ENCODE data around the gene C2CD4A. TPM values are rescaled to one million over a fixed set of nuclear protein-coding genes. Genes with fewer than 3 reads are reported as not detected.

C2CD4A gene
- polyA plus RNA-seq, 4 donors = 1.0 to 2.3 TPM; not detected in 2

DNA sequence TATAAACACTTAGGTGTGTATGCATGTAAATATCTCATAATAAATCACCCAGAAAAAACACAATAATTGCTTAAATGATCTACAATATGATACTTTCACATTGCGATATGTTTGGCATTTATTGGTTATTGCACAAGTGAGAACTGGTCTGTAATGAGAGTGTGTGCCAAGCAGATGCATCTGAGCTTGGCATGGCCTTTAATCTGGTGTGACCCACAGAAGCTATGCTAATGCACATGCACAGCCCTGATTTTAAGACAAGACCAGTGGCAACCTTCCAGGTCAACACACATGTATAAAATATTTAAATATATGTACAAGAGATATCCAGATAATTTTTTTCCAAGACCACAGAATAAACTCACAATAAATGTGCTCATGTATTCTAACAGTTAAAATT, 42.7 kb downstream of the C2CD4A start:
- Histone ChIP-seq H3K4me3 (ENCODE audit: low read depth in 1 of 3, low read length in 3 of 3) (no peak overlapping the region), H3K36me3 (ENCODE audit: control insufficient read depth in 3 of 3, insufficient read depth in 2 of 3, low read depth in 1 of 3, low read length in 3 of 3) (no peaks in the 10 kb centered on the region), H3K9me3 (ENCODE audit: control insufficient read depth in 2 of 2, insufficient read depth in 1 of 2, low read depth in 1 of 2, low read length in 1 of 2) (peaks cover 0 to 6% of the 10 kb centered on the region in 2 donors), H3K27me3 (ENCODE audit: control insufficient read depth in 3 of 3, insufficient read depth in 3 of 3, low read length in 3 of 3) (no peaks in the 10 kb centered on the region), H3K27ac (ENCODE audit: low read depth in 1 of 3, low read length in 2 of 3) (peak overlapping the region in 1 of 3 donors; percentile 81), H3K4me1 (ENCODE audit: control insufficient read depth in 3 of 3, insufficient read depth in 2 of 3, low read depth in 1 of 3, low read length in 2 of 3) (peaks cover 9 to 48% (median 12%) of the 10 kb centered on the region in 3 donors)
- DNase-seq (no peak), FAIRE-seq (no peak)
- 64 to 85% (median 67%) methylated on average over 1 of the region's 1 CpG for WGBS, 3 donors

GRCh38 chr15:62109982-62110851, 43.4 kb downstream of the C2CD4A start:
- Histone ChIP-seq H3K4me1 (ENCODE audit: control insufficient read depth in 3 of 3, insufficient read depth in 2 of 3, low read depth in 1 of 3, low read length in 2 of 3) (peaks cover 9 to 48% (median 12%) of the 10 kb centered on the region in 3 donors), H3K4me3 (ENCODE audit: low read depth in 1 of 3, low read length in 3 of 3) (no peak overlapping the region), H3K36me3 (ENCODE audit: control insufficient read depth in 3 of 3, insufficient read depth in 2 of 3, low read depth in 1 of 3, low read length in 3 of 3) (no peaks in the 10 kb centered on the region), H3K27ac (ENCODE audit: low read depth in 1 of 3, low read length in 2 of 3) (peak overlapping the region in 2 of 3 donors; percentile 37 to 81), H3K27me3 (ENCODE audit: control insufficient read depth in 3 of 3, insufficient read depth in 3 of 3, low read length in 3 of 3) (no peaks in the 10 kb centered on the region), H3K9me3 (ENCODE audit: control insufficient read depth in 2 of 2, insufficient read depth in 1 of 2, low read depth in 1 of 2, low read length in 1 of 2) (peaks cover 0 to 5% of the 10 kb centered on the region in 2 donors)
- WGBS, 3 donors = 25 to 43% (median 34%) methylated on average over 6 of the region's 6 CpGs
- DNase-seq (peak; percentile 46 to 66), FAIRE-seq (no peak)

GRCh38 chr15:62112081-62112480, 45.3 kb downstream of the C2CD4A start:
- Histone ChIP-seq H3K27ac (ENCODE audit: low read depth in 1 of 3, low read length in 2 of 3) (no peak overlapping the region), H3K4me1 (ENCODE audit: control insufficient read depth in 3 of 3, insufficient read depth in 2 of 3, low read depth in 1 of 3, low read length in 2 of 3) (peaks cover 9 to 55% (median 12%) of the 10 kb centered on the region in 3 donors), H3K9me3 (ENCODE audit: control insufficient read depth in 2 of 2, insufficient read depth in 1 of 2, low read depth in 1 of 2, low read length in 1 of 2) (peaks cover 0 to 4% of the 10 kb centered on the region in 2 donors), H3K27me3 (ENCODE audit: control insufficient read depth in 3 of 3, insufficient read depth in 3 of 3, low read length in 3 of 3) (no peaks in the 10 kb centered on the region), H3K4me3 (ENCODE audit: low read depth in 1 of 3, low read length in 3 of 3) (no peak overlapping the region), H3K36me3 (ENCODE audit: control insufficient read depth in 3 of 3, insufficient read depth in 2 of 3, low read depth in 1 of 3, low read length in 3 of 3) (no peaks in the 10 kb centered on the region)
- no peak for DNase-seq
- no peak for FAIRE-seq
- WGBS, 3 donors = 60 to 76% (median 64%) methylated on average over 4 of the region's 4 CpGs

DNA sequence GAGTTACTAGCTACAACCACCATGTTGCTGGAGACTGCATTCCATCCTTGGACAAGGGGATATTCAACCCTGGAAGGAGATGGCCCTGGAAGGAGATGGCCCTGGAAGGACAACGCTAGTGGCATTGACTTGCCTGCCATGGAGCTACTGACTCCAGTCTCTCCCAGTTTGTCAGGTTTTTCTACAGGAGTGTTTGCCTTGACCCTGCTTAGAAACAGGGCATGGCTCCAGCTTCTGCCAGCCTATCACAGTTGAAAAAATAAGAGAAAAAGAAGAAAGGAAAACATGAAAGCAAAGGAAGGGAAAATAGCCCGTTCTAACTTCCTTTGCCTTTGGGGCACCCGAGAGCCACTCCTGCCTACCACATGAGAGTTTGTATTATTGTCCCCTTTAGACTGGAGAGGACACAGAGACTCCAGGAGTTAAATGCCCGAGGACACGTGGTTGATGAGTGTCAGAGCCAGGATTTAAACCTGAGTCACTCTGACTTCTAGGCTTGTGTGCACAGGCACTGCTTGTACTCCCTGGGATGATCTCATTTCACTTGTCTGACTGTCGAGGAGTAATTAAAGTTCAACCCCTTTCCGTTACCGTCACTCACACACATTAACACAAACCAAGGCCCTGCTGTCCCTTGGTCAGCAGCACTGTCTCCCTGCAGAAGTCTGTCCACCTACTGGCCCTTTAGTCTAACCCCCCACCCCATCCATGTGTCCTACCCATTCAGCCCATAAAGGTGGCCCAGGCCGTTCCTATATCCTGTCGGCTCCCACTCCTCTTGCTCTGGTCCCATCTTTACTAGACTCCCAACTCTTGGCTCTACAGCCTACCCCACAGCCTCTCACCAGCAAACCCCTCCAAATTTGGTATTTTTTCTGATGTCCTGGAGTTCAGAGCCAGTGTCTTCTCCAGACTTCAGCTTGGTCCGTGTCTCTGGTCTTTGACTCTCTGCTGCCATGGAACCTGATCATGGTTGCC, 46.1 kb downstream of the C2CD4A start:
- no peaks in the 10 kb centered on the region for H3K36me3 ChIP-seq (ENCODE audit: control insufficient read depth in 3 of 3, insufficient read depth in 2 of 3, low read depth in 1 of 3, low read length in 3 of 3)
- peaks cover 0 to 4% of the 10 kb centered on the region in 2 donors for H3K9me3 ChIP-seq (ENCODE audit: control insufficient read depth in 2 of 2, insufficient read depth in 1 of 2, low read depth in 1 of 2, low read length in 1 of 2)
- FAIRE-seq (no peak), DNase-seq (peak; percentile 71 to 82)
- 46 to 74% (median 51%) methylated on average over 11 of the region's 11 CpGs for WGBS, 3 donors
- H3K4me1 ChIP-seq (ENCODE audit: control insufficient read depth in 3 of 3, insufficient read depth in 2 of 3, low read depth in 1 of 3, low read length in 2 of 3) = peaks cover 7 to 50% (median 9%) of the 10 kb centered on the region in 3 donors
- H3K4me3 ChIP-seq (ENCODE audit: low read depth in 1 of 3, low read length in 3 of 3) = no peak overlapping the region
- no peaks in the 10 kb centered on the region for H3K27me3 ChIP-seq (ENCODE audit: control insufficient read depth in 3 of 3, insufficient read depth in 3 of 3, low read length in 3 of 3)
- H3K27ac ChIP-seq (ENCODE audit: low read depth in 1 of 3, low read length in 2 of 3) = peak overlapping the region in 1 of 3 donors; percentile 58

DNA sequence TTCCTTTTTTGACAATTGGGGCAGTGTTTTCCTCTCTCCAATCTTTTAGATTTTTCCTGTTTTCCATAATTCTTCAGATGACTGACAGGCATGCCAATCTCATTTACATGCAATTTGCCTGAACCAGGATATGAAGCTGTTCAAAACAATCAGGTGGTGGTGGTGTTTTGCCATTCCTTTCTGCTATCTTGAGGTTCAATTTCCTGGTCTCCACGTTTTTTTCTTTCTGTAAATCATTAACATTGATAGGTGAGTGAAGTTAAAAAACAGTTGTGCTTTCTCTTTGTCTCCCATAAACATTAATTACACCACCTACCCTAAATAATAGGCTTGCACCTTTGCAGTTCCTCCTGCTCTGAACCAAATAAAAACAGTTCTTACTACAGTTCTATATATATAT, 49.1 kb downstream of the C2CD4A start:
- no peaks in the 10 kb centered on the region for H3K36me3 ChIP-seq (ENCODE audit: control insufficient read depth in 3 of 3, insufficient read depth in 2 of 3, low read depth in 1 of 3, low read length in 3 of 3)
- peaks cover 7 to 40% (median 8%) of the 10 kb centered on the region in 3 donors for H3K4me1 ChIP-seq (ENCODE audit: control insufficient read depth in 3 of 3, insufficient read depth in 2 of 3, low read depth in 1 of 3, low read length in 2 of 3)
- 0 to 21% (median 5%) methylated on average over 1 of the region's 1 CpG for WGBS, 3 donors
- peak overlapping the region in 1 of 3 donors; percentile 64 for H3K27ac ChIP-seq (ENCODE audit: low read depth in 1 of 3, low read length in 2 of 3)
- H3K9me3 ChIP-seq (ENCODE audit: control insufficient read depth in 2 of 2, insufficient read depth in 1 of 2, low read depth in 1 of 2, low read length in 1 of 2) = peaks cover 0 to 4% of the 10 kb centered on the region in 2 donors
- FAIRE-seq = peak; percentile 30
- peak; percentile 79 to 87 for DNase-seq
- no peak overlapping the region for H3K4me3 ChIP-seq (ENCODE audit: low read depth in 1 of 3, low read length in 3 of 3)
- no peaks in the 10 kb centered on the region for H3K27me3 ChIP-seq (ENCODE audit: control insufficient read depth in 3 of 3, insufficient read depth in 3 of 3, low read length in 3 of 3)

GRCh38 chr15:62118520-62119226, 51.9 kb downstream of the C2CD4A start:
- no peaks in the 10 kb centered on the region for H3K27me3 ChIP-seq (ENCODE audit: control insufficient read depth in 3 of 3, insufficient read depth in 3 of 3, low read length in 3 of 3)
- WGBS, 3 donors = 61 to 70% (median 69%) methylated on average over 7 of the region's 7 CpGs
- FAIRE-seq (no peak), DNase-seq (no peak)
- H3K4me1 ChIP-seq (ENCODE audit: control insufficient read depth in 3 of 3, insufficient read depth in 2 of 3, low read depth in 1 of 3, low read length in 2 of 3) = peaks cover 2 to 25% (median 7%) of the 10 kb centered on the region in 3 donors
- H3K36me3 ChIP-seq (ENCODE audit: control insufficient read depth in 3 of 3, insufficient read depth in 2 of 3, low read depth in 1 of 3, low read length in 3 of 3) = no peaks in the 10 kb centered on the region
- peak overlapping the region in 2 of 3 donors; percentile 82 to 86 for H3K27ac ChIP-seq (ENCODE audit: low read depth in 1 of 3, low read length in 2 of 3)
- peak overlapping the region in 1 of 3 donors; percentile 24 for H3K4me3 ChIP-seq (ENCODE audit: low read depth in 1 of 3, low read length in 3 of 3)
- peaks cover 0 to 4% of the 10 kb centered on the region in 2 donors for H3K9me3 ChIP-seq (ENCODE audit: control insufficient read depth in 2 of 2, insufficient read depth in 1 of 2, low read depth in 1 of 2, low read length in 1 of 2)

DNA sequence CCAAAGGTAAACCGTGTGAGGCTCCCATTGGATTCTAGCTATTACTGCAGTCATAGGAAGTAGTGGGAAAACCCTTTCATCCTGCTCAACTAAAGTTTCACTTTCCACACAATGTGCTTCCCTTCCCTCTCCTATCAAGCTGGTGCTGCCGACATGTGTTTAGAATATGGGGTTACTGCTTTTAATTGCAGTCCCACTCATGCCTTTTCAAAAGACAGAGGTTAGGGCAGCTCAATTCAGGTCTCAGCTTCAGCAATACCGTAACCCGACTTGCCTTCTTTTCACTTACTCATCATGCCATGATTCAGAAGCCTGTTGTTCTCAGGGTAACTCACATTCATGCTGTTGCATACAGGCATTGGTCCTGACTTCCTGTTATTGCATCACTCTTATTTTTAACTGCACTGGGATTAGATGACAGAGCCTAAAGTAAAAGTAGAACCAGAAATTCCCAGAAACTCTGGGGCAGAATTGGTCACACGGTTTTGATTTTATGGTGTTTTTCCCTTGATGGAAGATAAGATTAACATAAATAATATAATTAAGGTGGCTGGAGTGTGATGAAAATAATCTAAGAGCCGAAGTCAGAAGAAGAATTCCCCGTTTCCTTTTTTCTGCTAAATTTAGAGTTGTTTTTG, 52.6 kb downstream of the C2CD4A start:
- Histone ChIP-seq H3K27me3 (ENCODE audit: control insufficient read depth in 3 of 3, insufficient read depth in 3 of 3, low read length in 3 of 3) (no peaks in the 10 kb centered on the region), H3K36me3 (ENCODE audit: control insufficient read depth in 3 of 3, insufficient read depth in 2 of 3, low read depth in 1 of 3, low read length in 3 of 3) (no peaks in the 10 kb centered on the region), H3K4me3 (ENCODE audit: low read depth in 1 of 3, low read length in 3 of 3) (peak overlapping the region in 2 of 3 donors; percentile 8 to 24), H3K27ac (ENCODE audit: low read depth in 1 of 3, low read length in 2 of 3) (peak overlapping the region; percentile 67 to 86 (median 82)), H3K4me1 (ENCODE audit: control insufficient read depth in 3 of 3, insufficient read depth in 2 of 3, low read depth in 1 of 3, low read length in 2 of 3) (peaks cover 2 to 28% (median 7%) of the 10 kb centered on the region in 3 donors), H3K9me3 (ENCODE audit: control insufficient read depth in 2 of 2, insufficient read depth in 1 of 2, low read depth in 1 of 2, low read length in 1 of 2) (peaks cover 0 to 4% of the 10 kb centered on the region in 2 donors)
- FAIRE-seq = no peak
- WGBS, 3 donors = 21 to 23% (median 22%) methylated on average over 7 of the region's 7 CpGs
- peak; percentile 80 to 81 for DNase-seq
